ENCODE data around the gene AKAP5.
"Not testable (repeated sequence)": the region's sequence is repeated elsewhere in the genome, so short reads cannot be mapped to it uniquely, and the experiment has no call there.

The AKAP5 gene

DNA sequence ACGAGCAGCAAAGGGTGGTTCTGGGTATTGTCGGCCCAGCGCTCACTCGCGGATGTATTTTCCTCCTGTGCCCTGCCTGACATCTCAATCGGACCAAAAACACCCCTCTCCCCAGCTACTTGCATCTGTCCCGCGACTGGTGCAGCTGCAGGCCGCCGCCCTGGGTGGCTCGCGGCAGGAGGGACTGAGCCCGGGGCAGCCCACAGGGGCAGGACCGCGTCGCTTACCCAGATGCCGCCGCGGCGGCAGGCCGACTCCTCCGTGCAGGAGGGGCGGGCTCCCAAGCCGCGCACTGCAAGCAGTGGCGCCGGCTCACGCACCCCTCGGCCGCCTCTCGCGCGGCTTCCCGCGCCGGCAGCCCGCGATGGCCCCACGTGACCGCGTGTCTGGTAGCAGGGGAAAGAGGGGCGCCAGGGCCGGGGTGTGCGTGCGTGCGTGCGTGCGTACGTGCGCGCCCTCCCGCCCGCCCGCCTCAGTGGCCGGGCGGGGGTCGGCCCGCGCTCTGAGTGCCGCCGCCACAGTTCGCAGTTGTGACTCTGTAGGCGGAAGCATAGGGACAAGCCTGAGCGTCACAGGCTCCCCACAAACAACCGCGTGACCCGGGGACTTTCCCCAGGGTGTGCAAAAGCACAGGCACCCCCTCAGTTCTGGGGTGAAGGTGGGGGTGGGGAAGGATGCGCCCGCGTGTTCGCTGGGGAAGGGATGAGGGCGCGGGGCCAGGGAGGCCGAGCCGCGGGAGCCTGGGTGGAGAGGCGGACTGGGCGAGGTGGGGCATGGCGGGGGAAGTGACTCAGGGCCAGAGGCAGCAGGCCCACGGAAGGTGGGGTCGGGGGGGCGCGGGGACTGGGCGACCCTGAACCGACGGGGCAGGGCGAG lies 38.4 kb downstream of the AKAP5 start, which contains the start of gene ZBTB25:
TSS of gene ZBTB25 (minus strand) at position 405 of the 876 bp plus-strand sequence. CDS start 13,305 bp downstream, outside the sequence.
- peak; percentile 96 for DNase-seq

DNA sequence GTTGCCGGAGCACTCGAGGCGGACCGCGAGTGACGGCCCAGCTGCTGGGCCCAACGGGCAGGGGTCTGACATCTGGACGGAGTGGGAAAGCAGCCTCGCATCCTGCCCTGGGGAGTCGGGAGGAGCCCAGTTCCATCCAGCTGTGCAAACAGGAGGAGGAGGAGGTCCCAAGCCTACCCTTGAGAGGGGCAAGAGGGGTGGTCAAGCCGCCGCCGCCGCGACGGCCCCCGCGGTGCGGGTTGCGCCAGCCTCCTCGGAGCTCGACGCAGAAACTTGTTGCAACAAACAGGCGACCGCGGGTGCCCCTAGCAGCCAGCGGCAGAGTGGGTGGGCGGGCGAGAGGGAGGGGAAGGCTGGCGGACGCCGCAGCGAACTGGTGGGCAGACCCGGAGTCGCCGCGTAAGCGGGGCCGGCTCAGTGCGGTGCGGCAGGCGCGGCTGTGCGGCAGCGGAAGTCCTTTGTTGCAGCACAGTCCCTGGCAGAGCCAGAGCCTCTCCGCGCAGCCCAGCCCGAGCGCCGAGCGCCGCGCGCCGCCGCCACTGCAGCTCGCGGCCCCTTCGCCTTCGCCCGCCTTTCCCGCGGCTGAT lies 39.1 kb downstream of the AKAP5 start, which contains the start of gene ZBTB1:
TSS of gene ZBTB1 (plus strand) at position 461 of the 587 bp plus-strand sequence. CDS start 16,735 bp downstream, outside the sequence.
- peak; percentile 90 for DNase-seq

DNA sequence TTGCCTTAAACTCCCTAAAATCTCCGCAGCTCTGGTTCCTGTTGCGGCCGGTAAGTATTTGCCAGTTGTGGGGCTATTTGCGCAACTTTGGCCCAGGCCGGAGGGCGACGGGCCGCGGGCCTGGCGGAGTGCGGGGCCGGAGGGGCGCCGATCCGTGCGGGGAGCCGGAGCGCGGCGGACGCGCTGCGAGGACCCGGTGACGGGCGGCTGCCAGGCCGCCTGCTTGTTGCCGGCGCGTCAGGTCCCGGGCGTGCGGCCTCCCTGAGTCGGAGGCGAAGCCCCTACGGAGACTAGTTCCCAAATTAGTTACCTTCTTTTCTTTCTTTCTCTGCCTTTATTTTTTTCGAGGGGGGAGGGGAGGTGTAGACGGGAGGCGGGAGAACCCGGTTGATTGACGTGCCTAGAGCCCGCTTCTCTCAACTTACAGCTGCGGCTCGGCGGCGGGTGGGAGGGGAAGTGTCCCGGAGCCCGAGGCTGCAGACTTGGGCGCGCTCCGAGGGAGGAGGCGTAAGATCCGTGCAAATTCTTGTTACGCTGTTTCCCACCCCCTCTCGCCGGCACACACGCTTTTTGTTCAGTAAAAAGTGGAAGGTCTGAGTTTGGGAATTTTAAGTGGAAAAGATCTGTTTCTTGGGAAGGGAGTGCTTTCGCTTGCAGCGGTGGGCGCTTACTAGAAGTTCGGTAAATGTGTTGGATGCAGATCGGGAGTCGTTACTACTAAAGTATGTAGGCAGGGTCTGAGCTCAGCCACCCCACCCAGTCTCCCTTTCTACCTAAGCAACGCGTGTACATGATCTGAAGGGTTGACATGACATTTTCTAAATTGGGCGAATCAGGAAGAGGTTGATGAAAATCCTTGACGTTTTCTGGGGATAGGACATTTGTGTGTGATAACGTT lies 39.8 kb downstream of the AKAP5 start:
- DNase-seq = peak; percentile 82

- DNase-seq = no peak
These were observed 41.4 kb downstream of the AKAP5 start for GRCh38 chr14:64506721-64507120.

DNA sequence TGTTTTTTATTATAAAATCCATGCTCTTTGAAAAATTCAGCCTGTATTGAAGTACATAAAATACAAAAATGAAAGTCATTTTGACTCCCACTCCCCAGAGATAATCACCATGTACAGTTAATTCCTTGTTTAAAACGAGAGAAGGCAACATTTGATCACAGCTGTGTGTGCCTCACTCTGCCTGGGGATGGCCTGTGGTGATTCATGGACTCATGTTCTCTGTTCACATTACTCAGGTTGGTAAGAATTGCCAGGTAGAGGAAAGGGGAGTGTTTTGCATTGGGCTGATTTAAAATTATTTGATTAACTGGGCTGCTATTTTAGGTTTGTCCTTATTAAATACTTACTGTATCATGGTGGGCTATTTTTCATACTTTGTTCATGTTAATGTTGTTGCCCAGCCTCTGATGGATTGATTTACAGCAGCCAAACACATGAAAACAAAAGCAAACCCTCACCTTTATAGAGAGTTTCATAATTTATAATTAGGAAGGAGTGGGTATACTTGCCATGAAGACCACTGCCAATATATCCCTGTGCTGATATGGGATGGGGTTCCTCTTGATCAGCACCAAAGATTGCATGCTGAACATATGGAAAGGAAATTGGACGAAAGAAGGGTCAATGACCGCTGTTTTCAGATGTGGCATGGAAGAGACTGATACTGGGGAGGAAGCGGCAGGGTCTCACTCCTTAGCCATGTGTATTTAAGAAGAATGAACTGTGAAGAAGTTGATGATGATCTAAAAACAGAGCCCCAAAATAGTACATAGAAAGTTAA lies 42.3 kb downstream of the AKAP5 start:
- DNase-seq = peak; percentile 41

DNA sequence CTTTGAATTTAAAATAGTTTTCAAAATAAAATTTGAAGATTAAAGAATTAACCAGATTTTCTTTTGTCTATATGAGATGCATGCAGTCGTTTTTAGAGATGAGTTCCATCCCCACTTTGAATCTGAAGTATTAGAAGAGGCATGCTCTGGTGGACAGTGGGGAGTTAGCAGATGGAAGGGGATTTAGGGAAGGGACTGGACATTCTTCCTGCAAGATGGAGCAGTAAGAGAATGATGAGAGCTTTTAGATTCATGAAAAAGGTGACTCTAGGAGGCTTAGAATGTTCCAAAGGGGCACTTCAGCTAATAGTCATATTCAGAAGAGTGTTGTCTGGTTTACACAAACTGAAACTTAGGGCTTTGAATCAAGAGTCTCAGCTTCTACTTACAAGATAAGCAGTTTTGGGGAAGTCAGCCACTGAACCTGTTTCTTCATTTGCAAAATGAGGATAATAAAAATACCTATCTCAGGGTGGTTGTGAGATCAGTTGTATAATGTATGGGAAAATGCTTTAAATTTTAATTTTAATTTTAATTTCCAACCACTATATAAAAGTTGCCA lies 43.0 kb downstream of the AKAP5 start:
- no peak for DNase-seq

DNA sequence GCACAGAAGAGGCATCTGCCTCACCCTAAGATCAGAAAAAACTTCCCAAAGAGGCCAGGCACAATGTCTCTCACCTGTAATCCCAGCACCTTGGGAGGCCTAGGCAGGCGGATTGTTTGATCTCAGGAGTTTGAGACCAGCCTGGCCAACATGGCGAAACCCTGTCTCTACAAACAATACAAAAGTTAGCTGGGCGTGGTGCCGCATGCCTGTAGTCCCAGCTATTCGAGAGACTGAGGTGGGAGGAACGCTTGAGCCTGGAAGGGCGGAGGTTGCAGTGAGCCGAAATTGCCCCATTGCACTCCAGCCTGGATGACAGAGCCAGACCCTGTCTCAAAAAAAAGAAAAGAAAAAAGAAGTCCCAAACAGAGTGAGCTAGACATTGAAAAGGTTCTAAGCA lies 43.7 kb downstream of the AKAP5 start:
- no peak for DNase-seq

GRCh38 chr14:64510825-64511671 lies 45.7 kb downstream of the AKAP5 start:
- DNase-seq = peak; percentile 55

DNA sequence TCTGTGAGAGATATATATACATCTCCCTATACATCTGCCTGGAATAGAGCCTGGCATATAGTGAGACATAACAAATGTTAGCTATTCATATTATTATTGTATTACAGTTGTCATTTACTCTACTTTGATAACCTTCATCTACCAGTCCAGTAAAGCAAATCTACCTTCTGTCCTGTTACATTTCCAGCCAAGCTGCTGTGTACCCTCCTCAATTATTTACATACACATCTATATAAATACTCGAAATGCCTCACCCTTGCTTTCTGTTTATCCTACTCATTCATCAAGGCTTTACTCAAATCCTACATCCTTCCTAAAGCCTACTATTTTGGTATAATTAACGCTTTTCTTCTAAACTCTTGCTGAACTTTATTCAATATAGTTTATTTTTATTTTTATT lies 48.0 kb downstream of the AKAP5 start:
- no peak for DNase-seq

- DNase-seq = no peak
These were observed 49.8 kb downstream of the AKAP5 start for GRCh38 chr14:64515053-64515452.

DNA sequence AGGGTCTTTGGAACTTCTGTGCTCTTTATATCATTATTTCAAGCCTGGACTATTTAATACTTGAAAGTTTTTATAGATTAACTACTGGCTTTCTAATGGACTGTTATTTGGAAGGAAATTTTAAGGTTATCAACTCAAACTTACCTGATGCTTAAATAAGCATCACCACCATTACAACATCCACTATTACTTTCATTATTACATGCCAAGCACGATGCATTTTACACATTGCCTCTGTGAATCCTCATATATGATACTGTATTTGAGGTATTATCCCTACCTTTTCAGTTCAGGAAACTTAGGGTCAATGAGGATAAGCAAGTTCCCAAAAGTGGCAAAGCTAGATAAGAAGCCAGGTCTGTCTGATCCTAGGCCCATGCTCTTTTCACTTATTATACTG lies 51.7 kb downstream of the AKAP5 start:
- DNase-seq = no peak

- not testable (repeated sequence) for DNase-seq
These were observed 52.4 kb downstream of the AKAP5 start for GRCh38 chr14:64517667-64518066.

DNA sequence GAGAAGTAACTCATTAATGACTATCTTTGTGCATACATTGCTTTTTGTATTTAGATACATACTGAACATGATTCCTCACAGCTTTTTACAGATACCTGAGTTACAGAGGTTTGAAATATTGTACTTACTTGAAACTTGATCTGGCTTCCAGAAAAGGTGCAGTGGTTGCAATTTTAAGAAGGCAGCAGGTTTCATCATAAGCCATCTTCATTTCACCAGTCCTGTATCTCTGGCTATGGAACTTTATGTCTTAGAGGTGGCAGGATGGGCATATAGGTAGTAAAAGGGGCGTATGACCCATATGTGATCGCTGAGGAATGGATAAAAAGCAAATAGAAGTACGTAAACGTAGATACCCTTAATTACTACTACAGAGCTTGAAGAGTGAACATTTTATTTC lies 52.9 kb downstream of the AKAP5 start:
- no peak for DNase-seq

- no peak for DNase-seq
These were observed 55.4 kb downstream of the AKAP5 start for GRCh38 chr14:64520699-64521098.

GRCh38 chr14:64522591-64523355 lies 57.5 kb downstream of the AKAP5 start:
- no peak for DNase-seq

Measured in stimulated activated naive CD4-positive, alpha-beta T cell treated with Interleukin-2 at 50 U/mL for 16 hours (primary cell).